Ovary (tissue), 9 donors: Measurements from ENCODE around the gene PYGB. TPM values are rescaled to one million over a fixed set of nuclear protein-coding genes. Genes with fewer than 3 reads are reported as not detected.

Experiments
- DNase-seq, 5 donors: peaks; one replicate each; pipeline ENCODE4 v3.0.0-alpha.2; 2019 to 2020
- H3K27ac ChIP-seq, 2 donors: fragments of 200-600 bp; one replicate each; pipeline versions ENCODE4 v1.5.1 to v1.8.0; 2019 to 2022
- H3K27me3 ChIP-seq: fragments of 200-600 bp; one replicate; pipeline ENCODE4 v1.8.0; 2022
- H3K36me3 ChIP-seq: fragments of 200-600 bp; sonication (generic); one replicate; pipeline ENCODE4 v1.5.1; 2019
- H3K4me1 ChIP-seq: one replicate; pipeline ENCODE4 v1.8.1; 2013; ENCODE audit warnings: mild to moderate bottlenecking, moderate library complexity; ENCODE audit not compliant: insufficient read depth
- H3K4me3 ChIP-seq: fragments of 200-600 bp; sonication (generic); one replicate; pipeline ENCODE4 v1.5.1; 2017
- H3K9me3 ChIP-seq, 2 donors: fragments of 200-600 bp in 1 of 2; sonication (generic) in 1 of 2; one replicate each; pipeline versions ENCODE4 v1.5.1 to v1.8.1; 2013 to 2019; ENCODE audit warnings: mild to moderate bottlenecking in 1 of 2, moderate library complexity in 1 of 2
- CTCF ChIP-seq, 3 donors: fragments of 450-650 bp in 2 of 3; fragments of 200-600 bp in 1 of 3; IDR thresholded peaks; one replicate each; pipeline versions ENCODE4 v1.5.1 to v1.8.0; 2016 to 2022; ENCODE audit warnings: antibody characterized with exemption in 3 of 3, mild to moderate bottlenecking in 1 of 3
- EP300 ChIP-seq: sonication (generic); formaldehyde crosslinking; IDR thresholded peaks from one replicate; pipeline ENCODE4 v1.6.1; 2017; ENCODE audit warnings: antibody characterized with exemption
- POLR2A ChIP-seq: fragments of 450-650 bp; IDR thresholded peaks from one replicate; pipeline ENCODE4 v1.6.1; 2017; ENCODE audit warnings: antibody characterized with exemption, mild to moderate bottlenecking, moderate library complexity
- WGBS, 3 donors: extraction: QIAGEN DNeasy Blood & Tissue Kit in 1 of 3; methylation state at CpG; one replicate each; pipeline versions ENCODE4 v1.1.5 to v1.1.7; 2013 to 2017; 5-methylcytosine and 5-hydroxymethylcytosine counted together
- intact Hi-C, 4 donors: fragments of 100-400 bp; cut with DNase I; formaldehyde crosslinking; loops; one replicate each; pipeline versions ENCODE4 v1.11.0 to v1.15.1; 2022 to 2023
- polyA plus RNA-seq, 2 donors: library from polyadenylated mRNA; stranded (reverse); fragments of 200-250 nt in 1 of 2; fragments of 350-450 nt in 1 of 2; fragmentation: Illumina TruSeq in 1 of 2; extraction: RNeasy Lipid Tissue Mini Kit (QIAGEN cat#74804) in 1 of 2; gene quantifications; one replicate each; pipeline ENCODE4 v1.2.3, GENCODE V29; 2013 to 2014
- total RNA-seq, 7 donors: library from RNA; depleted of rRNA in 2 of 7; stranded (reverse); fragments of >200 nt in 2 of 7; fragmentation: NEBNext Ultra II Directional in 3 of 7; extraction: Animal tissue kit (Norgen Biotek cat#: 25700) in 3 of 7; gene quantifications; one replicate each; pipeline versions ENCODE4 v1.1.0 to v1.2.4, GENCODE V29; 2016 to 2023
- donor health status: DM: no; HTN: no; CAD: no; lungs with moderate emphysema.
- donor health status: DM: no; HTN: no; CAD: no.
- donor health status: Bipolar disorder and iron deficiency.
- donor health status: DM: yes; HTN: yes; CAD: no.
- donor health status: DM: no; HTN: no; CAD: no.
- donor health status: DM: yes; HTN: yes; CAD: no.

Gene PYGB
- total and polyA plus RNA-seq, 9 donors, result 23.1 to 54.2 (median 38.3) TPM

GRCh38 chr20:25321262-25321831 lies 73.5 kb downstream of the PYGB start:
- H3K27ac ChIP-seq, result no peak overlapping the region
- no peaks in the 10 kb centered on the region for H3K4me1 ChIP-seq
- no peak overlapping the region for H3K4me3 ChIP-seq
- TF ChIP-seq POLR2A, result no peak
- TF ChIP-seq CTCF (IDR thresholded peaks at IDR 0.05), result no peak
- TF ChIP-seq EP300, result no peak
- intact Hi-C loops, result no loop called here
- WGBS, 3 donors, result 91 to 97% (median 96%) methylated on average over 5 of the region's 5 CpGs
- no peaks in the 10 kb centered on the region for H3K9me3 ChIP-seq
- no peaks in the 10 kb centered on the region for H3K27me3 ChIP-seq
- peak in 1 of 5 donors; percentile 17 for DNase-seq
- no peaks in the 10 kb centered on the region for H3K36me3 ChIP-seq

- H3K36me3 ChIP-seq, result no peaks in the 10 kb centered on the region
- TF ChIP-seq EP300, result no peak
- no peak for TF ChIP-seq POLR2A
- no peak for TF ChIP-seq CTCF (IDR thresholded peaks at IDR 0.05)
- intact Hi-C loops, result no loop called here
- DNase-seq, result no peak
- no peaks in the 10 kb centered on the region for H3K27me3 ChIP-seq
- no peak overlapping the region for H3K4me3 ChIP-seq
- H3K9me3 ChIP-seq, result no peaks in the 10 kb centered on the region
- no peaks in the 10 kb centered on the region for H3K4me1 ChIP-seq
- no peak overlapping the region for H3K27ac ChIP-seq
- WGBS, 3 donors, result 79 to 85% (median 83%) methylated on average over 4 of the region's 4 CpGs
These were observed 74.1 kb downstream of the PYGB start for GRCh38 chr20:25321991-25322390.

GRCh38 chr20:25323496-25324246 lies 75.8 kb downstream of the PYGB start:
- Histone ChIP-seq H3K27ac (no peak overlapping the region), H3K27me3 (no peaks in the 10 kb centered on the region), H3K9me3 (no peaks in the 10 kb centered on the region), H3K4me3 (no peak overlapping the region), H3K4me1 (no peaks in the 10 kb centered on the region), H3K36me3 (no peaks in the 10 kb centered on the region)
- DNase-seq, result peak in 1 of 5 donors; percentile 15
- intact Hi-C loops, result no loop called here
- no peak for TF ChIP-seq POLR2A
- TF ChIP-seq EP300, result no peak
- no peak for TF ChIP-seq CTCF (IDR thresholded peaks at IDR 0.05)
- WGBS, 3 donors, result 85 to 88% (median 88%) methylated on average over 12 of the region's 12 CpGs

- peaks cover 2% of the 10 kb centered on the region for H3K4me1 ChIP-seq
- H3K27me3 ChIP-seq, result no peaks in the 10 kb centered on the region
- no peak overlapping the region for H3K4me3 ChIP-seq
- H3K9me3 ChIP-seq, result no peaks in the 10 kb centered on the region
- H3K27ac ChIP-seq, result no peak overlapping the region
- TF ChIP-seq EP300 (no peak), CTCF (IDR thresholded peaks at IDR 0.05) (no peak), POLR2A (no peak)
- intact Hi-C loops, result no loop called here
- WGBS, 3 donors, result 74 to 92% (median 82%) methylated on average over 5 of the region's 5 CpGs
- no peak for DNase-seq
- no peaks in the 10 kb centered on the region for H3K36me3 ChIP-seq
These were observed 76.5 kb downstream of the PYGB start for GRCh38 chr20:25324412-25324811.
